BLaER1 (cell line): ENCODE results near the gene S100A1.

ENCODE experiments used
- H3K27ac ChIP-seq: shearing (Covaris generic); formaldehyde crosslinking; 2 replicates; pipeline ENCODE4 v1.8.1; 2022
- H3K27me3 ChIP-seq: shearing (Covaris generic); formaldehyde crosslinking; 2 replicates; pipeline ENCODE4 v1.8.1; 2022
- H3K36me3 ChIP-seq: shearing (Covaris generic); formaldehyde crosslinking; 2 replicates; pipeline ENCODE4 v1.8.1; 2022
- H3K4me1 ChIP-seq: shearing (Covaris generic); formaldehyde crosslinking; 2 replicates; pipeline ENCODE4 v1.8.1; 2022
- H3K4me2 ChIP-seq: shearing (Covaris generic); formaldehyde crosslinking; 2 replicates; pipeline ENCODE4 v1.8.1; 2022
- H3K4me3 ChIP-seq: shearing (Covaris generic); formaldehyde crosslinking; 2 replicates; pipeline ENCODE4 v1.8.1; 2022
- H3K9ac ChIP-seq: shearing (Covaris generic); formaldehyde crosslinking; 2 replicates; pipeline ENCODE4 v1.8.1; 2022
- H3K9me3 ChIP-seq: shearing (Covaris generic); formaldehyde crosslinking; 2 replicates; pipeline ENCODE4 v1.8.1; 2022
- H4K20me1 ChIP-seq: shearing (Covaris generic); formaldehyde crosslinking; 2 replicates; pipeline ENCODE4 v1.8.1; 2022
- Cebpa-rat ChIP-seq: shearing (Covaris generic); IDR thresholded peaks from 2 replicates; pipeline ENCODE4 v1.8.1; 2022

S100A1 gene

DNA sequence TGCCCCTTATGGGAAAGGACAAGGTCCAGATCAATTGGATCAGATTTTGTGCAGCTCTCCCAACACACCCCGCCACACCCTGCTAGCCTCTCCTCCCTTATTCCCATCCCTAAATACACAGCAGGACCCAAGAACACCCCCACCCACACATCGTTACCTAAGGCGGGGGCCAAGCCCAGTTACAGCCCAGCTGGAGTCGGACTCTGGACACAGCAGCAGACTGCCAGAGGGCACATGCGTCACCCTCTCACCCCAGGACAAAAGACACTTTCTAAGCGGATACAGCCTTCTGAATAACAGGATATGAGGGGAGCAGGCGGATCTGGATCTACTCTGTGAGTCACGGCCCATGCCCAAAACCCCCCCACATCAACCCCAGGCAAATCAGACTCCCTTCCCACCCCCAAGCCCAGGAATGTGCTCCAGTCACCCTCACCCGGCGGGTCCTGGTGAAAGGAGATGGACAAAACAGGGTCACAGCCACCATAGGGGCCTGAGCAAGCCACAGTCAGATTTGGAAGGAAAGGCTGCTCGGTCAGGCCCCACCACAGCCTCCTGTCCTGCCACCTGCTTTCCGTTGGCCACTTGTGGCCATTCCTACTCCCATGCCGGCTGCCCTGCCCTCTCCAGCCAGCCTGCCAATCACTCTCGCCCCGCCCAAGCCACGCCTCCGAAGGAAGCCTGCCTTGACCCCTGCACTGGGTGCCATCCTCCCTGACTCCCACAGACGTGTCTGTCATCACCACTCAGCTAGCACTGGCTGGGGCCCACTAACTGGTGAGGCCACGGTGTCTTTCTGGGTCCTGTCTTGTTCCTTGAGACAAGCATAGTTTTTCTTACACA lies 19.3 kb upstream of the S100A1 start:
- Histone ChIP-seq H4K20me1 (no peaks in the 10 kb centered on the region), H3K27me3 (no peaks in the 10 kb centered on the region), H3K4me2 (peak overlapping the region; percentile 57), H3K4me1 (peaks cover 37% of the 10 kb centered on the region), H3K9ac (peak overlapping the region; percentile 18; the same call in 1 of the 2 replicates), H3K9me3 (no peaks in the 10 kb centered on the region), H3K4me3 (no peak overlapping the region), H3K27ac (peak overlapping the region; percentile 59), H3K36me3 (no peaks in the 10 kb centered on the region)
- no peak for TF ChIP-seq Cebpa-rat

DNA sequence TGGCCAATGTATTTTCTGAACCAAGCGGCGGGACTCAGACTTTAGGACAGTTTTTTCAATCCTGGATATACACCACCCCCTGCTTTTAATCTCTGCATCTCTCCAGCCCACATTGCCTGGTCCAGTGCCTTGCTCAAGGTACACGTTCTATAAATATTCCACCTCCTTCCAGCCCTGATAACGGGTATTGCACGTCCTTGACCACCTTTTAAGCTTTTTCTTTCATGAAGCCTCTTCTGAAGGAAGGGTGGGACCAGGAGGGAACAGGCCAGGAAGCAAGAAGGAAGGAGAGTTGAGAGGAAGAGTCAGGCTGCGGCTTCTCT lies 18.7 kb upstream of the S100A1 start:
- Histone ChIP-seq H3K36me3 (no peaks in the 10 kb centered on the region), H4K20me1 (no peaks in the 10 kb centered on the region), H3K4me1 (peaks cover 43% of the 10 kb centered on the region), H3K4me2 (peak overlapping the region; percentile 57), H3K9me3 (no peaks in the 10 kb centered on the region), H3K4me3 (no peak overlapping the region), H3K27ac (0 out of 2 replicates have a peak overlapping the region, but pooled peaks have one; percentile 35), H3K27me3 (no peaks in the 10 kb centered on the region), H3K9ac (peak overlapping the region; percentile 18; the same call in 1 of the 2 replicates)
- no peak for TF ChIP-seq Cebpa-rat

DNA sequence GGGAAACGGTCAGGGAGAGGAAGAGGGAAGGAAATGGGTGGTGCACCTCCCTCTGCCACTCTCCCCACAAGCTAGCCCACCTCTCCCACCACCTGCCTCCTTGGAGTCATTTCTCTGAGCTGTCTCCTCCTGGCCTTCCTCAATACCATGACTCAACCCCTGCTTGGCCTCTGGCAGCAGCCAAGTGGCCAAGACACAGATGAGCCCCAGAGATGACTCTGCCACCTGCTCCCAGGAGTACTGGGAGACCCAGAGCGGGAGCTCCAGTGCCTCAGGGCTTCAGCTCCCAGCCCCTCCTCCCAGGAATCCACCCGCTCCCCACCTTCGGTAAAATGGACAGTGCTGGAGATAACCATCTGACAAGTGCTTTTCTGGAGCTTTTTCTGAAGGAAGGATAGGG lies 17.9 kb upstream of the S100A1 start:
- Histone ChIP-seq H3K4me1 (peaks cover 49% of the 10 kb centered on the region), H3K36me3 (no peaks in the 10 kb centered on the region), H3K4me3 (no peak overlapping the region), H3K27me3 (no peaks in the 10 kb centered on the region), H3K27ac (no peak overlapping the region), H3K4me2 (peak overlapping the region; percentile 57), H3K9ac (no peak overlapping the region), H3K9me3 (no peaks in the 10 kb centered on the region), H4K20me1 (no peaks in the 10 kb centered on the region)
- TF ChIP-seq Cebpa-rat: no peak

DNA sequence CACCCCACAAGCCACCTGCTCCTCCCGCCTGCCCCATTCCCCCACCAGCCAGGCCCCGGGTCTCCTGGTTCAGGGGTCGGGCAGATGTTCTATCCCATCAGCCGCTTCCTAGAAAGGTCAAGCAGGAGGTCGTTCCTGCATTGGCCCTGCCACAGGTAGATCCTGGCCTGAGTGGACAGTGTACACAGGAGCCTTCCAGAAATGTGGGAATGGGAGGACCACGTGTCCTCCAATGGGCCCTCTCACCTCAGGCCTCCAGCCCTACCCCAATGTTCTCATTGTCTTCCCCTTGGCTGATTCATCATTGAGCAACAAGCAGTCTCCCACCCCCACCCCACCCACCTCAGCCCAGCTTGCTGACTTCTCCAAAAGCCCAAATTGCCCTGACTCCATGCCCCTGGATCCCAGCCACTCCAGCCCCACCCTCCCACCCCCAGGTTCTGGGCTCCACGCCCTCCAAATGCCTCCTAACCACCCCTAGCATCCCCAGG lies 17.4 kb upstream of the S100A1 start:
- TF ChIP-seq Cebpa-rat: no peak
- no peak overlapping the region for H3K27ac ChIP-seq
- H3K27me3 ChIP-seq: no peaks in the 10 kb centered on the region
- no peak overlapping the region for H3K9ac ChIP-seq
- H3K4me3 ChIP-seq: no peak overlapping the region
- no peaks in the 10 kb centered on the region for H4K20me1 ChIP-seq
- H3K4me1 ChIP-seq: peaks cover 49% of the 10 kb centered on the region
- H3K9me3 ChIP-seq: no peaks in the 10 kb centered on the region
- no peaks in the 10 kb centered on the region for H3K36me3 ChIP-seq
- no peak overlapping the region for H3K4me2 ChIP-seq

DNA sequence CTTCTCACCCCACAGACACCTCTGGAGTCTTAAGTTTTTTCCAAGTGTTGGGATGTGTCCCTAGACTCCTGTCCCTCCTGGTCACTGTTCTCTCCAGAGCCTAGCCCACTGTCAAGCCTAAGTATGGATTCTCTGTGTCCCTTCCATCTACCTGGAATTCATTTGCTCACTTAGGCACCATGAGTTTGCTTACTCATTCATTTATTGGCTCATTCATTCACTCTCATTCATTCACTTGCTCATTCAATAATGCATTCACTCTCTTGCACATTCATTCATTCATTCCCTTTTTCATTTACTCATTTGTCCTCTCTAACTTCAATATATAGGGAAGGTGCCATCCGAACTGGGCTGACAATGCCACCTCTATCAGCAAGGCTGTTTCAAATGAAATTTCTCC lies 16.9 kb upstream of the S100A1 start:
- Histone ChIP-seq H3K36me3 (no peaks in the 10 kb centered on the region), H3K4me2 (no peak overlapping the region), H3K27ac (no peak overlapping the region), H4K20me1 (no peaks in the 10 kb centered on the region), H3K27me3 (no peaks in the 10 kb centered on the region), H3K4me3 (no peak overlapping the region), H3K4me1 (peaks cover 49% of the 10 kb centered on the region), H3K9me3 (no peaks in the 10 kb centered on the region), H3K9ac (no peak overlapping the region)
- TF ChIP-seq Cebpa-rat: no peak

DNA sequence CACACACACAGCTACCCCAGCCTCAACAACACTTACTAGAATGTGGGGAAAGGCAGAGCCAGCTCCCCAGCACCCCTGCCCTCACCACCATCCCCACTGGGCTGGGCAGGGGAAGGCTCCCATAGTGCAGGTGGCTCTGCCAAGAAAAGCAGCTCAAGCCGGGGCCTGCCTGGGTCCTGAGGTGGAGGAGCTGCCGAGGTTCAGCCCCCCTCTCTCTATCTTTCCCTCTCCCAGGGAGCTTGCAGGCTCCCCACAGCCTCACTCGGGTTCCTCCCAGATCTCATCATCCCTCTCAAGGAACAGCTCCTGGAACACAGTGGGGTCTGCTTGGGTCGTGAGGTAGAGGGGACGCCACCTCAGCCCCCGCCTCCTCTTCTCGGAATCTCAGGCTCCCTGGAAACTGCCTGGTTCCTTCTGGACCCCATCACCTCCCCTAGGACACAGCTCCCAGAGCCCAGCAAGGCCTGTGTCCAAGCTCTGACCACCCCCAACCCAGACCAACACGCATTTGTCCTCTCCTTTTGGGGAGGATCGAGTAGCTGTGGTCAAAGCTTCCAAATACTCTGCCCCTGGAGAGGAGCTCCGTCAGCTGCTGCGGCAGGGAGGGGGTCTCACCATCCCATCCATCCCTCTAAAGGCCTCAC lies 16.0 kb upstream of the S100A1 start:
- Histone ChIP-seq H3K27ac (0 out of 2 replicates have a peak overlapping the region, but pooled peaks have one; percentile 18), H3K36me3 (no peaks in the 10 kb centered on the region), H3K4me2 (no peak overlapping the region), H3K9ac (0 out of 2 replicates have a peak overlapping the region, but pooled peaks have one; percentile 6), H3K4me1 (peaks cover 52% of the 10 kb centered on the region), H3K9me3 (no peaks in the 10 kb centered on the region), H4K20me1 (no peaks in the 10 kb centered on the region), H3K4me3 (no peak overlapping the region), H3K27me3 (no peaks in the 10 kb centered on the region)
- no peak for TF ChIP-seq Cebpa-rat

DNA sequence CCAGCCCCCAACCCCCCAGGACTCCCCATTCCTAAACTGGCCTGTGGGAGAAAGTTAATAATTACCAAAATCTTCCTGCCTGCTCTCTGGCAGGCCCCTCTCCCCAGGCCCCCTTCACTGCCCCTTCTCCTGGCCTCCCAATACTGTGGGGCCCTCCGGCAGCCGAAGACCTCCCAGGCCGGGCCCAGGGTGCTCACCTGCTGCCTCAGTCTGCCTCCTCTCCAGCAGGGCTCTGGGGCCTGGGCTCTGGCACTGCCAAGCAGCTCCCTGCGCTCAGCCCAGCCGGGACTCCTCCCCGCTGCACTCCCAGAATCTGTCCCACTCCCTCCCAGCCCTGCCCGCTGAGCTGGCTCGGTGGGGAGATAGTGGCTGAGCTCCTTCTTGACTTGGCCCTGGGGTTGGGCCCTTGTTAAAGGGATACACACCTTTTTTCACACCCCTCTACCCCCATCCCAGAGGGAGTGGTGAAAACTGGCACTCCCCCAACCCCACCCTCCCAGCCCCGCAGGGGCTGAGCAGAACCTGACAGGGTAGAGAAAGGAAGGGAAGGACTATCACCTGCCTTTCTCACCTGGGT lies 15.4 kb upstream of the S100A1 start, which contains the start of gene S100A16:
S100A16 (minus strand) TSS at position 383 of the 577 bp plus-strand sequence. CDS start 4,986 bp downstream, outside the sequence.
- 0 out of 2 replicates have a peak within 1 kb of the TSS, but pooled peaks have one; percentile 6 for H3K9ac ChIP-seq
- no peak for TF ChIP-seq Cebpa-rat
- H3K27ac ChIP-seq: peak within 1 kb of the TSS; percentile 19; the same call in 1 of the 2 replicates
- H3K4me2 ChIP-seq: no peak within 1 kb of the TSS
- H3K4me3 ChIP-seq: no peak within 1 kb of the TSS
- H4K20me1 ChIP-seq: no peaks in the 10 kb centered on the region
- H3K9me3 ChIP-seq: no peaks in the 10 kb centered on the region
- H3K27me3 ChIP-seq: no peaks in the 10 kb centered on the region
- peaks cover 52% of the 10 kb centered on the region for H3K4me1 ChIP-seq
- no peaks in the 10 kb centered on the region for H3K36me3 ChIP-seq

DNA sequence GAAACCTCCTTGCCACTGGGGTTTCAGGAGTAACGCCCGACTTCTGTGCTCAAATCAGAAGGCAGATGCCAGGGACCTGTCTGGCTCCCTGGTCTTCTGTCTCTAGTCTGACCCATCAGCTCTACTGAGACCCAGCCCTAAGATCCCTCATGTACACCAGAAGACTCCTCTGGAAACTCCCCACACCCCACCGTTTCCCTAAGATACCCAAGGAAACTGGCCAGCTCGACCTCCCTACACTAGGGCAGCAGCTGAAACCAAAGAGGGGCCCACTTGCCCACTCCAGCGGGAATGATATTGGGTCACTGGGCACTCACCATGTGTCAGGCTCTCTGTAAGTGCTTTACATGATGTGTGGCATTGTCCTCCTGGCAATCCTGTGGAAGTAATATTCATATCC lies 14.8 kb upstream of the S100A1 start:
- no peaks in the 10 kb centered on the region for H3K9me3 ChIP-seq
- H3K36me3 ChIP-seq: peaks cover under 1% of the 10 kb centered on the region; the same call in 1 of the 2 replicates
- H4K20me1 ChIP-seq: no peaks in the 10 kb centered on the region
- no peak for TF ChIP-seq Cebpa-rat
- H3K27me3 ChIP-seq: no peaks in the 10 kb centered on the region
- no peak overlapping the region for H3K4me3 ChIP-seq
- H3K9ac ChIP-seq: no peak overlapping the region
- H3K4me1 ChIP-seq: peaks cover 52% of the 10 kb centered on the region
- no peak overlapping the region for H3K4me2 ChIP-seq
- H3K27ac ChIP-seq: no peak overlapping the region

DNA sequence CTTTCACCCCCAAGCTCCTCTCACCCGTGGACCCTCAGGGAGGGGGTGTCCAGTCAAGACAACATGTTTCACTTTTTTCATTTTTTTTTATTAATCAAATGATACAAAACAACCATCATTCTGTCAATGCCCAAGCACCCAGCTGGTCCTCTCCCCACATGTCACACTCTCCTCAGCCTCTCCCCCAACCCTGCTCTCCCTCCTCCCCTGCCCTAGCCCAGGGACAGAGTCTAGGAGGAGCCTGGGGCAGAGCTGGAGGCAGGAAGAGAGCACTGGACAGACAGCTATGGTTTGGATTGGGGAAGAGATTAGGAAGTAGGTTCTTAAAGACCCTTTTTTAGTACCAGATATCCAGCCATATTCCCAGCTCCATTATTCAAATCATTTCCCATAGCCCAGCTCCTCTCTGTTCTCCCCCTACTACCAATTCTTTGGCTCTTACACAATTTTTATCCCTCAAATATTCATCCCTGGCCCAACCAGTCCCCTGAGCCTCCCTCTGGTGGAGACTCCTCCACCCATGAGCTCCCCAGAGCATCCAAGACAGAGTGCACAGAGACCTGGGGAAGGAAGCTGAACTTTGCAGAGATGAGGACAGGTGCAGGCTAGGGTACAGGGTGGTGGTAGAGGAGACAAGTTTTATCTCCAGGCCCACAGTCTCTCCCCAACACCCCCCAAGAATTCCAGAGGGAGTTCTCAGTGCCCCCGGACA lies 13.9 kb upstream of the S100A1 start:
- H3K36me3 ChIP-seq: peaks cover 10% of the 10 kb centered on the region
- H3K27ac ChIP-seq: peak overlapping the region; percentile 19; the same call in 1 of the 2 replicates
- H3K4me2 ChIP-seq: peak overlapping the region; percentile 25
- no peak for TF ChIP-seq Cebpa-rat
- no peaks in the 10 kb centered on the region for H3K27me3 ChIP-seq
- 0 out of 2 replicates have a peak, but pooled peaks cover 3% of the 10 kb centered on the region for H3K9me3 ChIP-seq
- no peaks in the 10 kb centered on the region for H4K20me1 ChIP-seq
- no peak overlapping the region for H3K4me3 ChIP-seq
- H3K9ac ChIP-seq: no peak overlapping the region
- H3K4me1 ChIP-seq: peaks cover 49% of the 10 kb centered on the region
